Measurements from ENCODE around the gene NECTIN1.

The NECTIN1 gene

DNA sequence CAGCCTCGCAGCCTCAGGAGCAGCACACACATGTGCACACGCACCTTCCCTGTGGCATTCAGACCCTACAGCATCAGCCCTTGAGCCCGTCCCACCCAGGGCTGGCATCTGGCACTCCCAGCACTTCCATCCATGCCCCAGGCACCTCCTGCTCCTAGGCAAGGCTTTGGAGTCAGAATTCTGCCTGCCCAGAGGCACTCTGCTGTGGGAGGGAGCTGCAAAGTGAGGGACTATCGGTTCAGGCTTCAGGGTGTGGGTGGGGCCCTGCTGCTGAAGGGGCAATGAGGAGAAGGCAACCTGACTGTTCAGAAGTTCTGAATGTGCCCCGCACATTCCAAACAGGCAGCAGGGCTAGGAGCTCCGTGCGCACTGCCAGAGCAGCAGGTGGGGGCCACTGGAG lies 39.7 kb downstream of the NECTIN1 start:
- TF ChIP-seq, protein P1, sequence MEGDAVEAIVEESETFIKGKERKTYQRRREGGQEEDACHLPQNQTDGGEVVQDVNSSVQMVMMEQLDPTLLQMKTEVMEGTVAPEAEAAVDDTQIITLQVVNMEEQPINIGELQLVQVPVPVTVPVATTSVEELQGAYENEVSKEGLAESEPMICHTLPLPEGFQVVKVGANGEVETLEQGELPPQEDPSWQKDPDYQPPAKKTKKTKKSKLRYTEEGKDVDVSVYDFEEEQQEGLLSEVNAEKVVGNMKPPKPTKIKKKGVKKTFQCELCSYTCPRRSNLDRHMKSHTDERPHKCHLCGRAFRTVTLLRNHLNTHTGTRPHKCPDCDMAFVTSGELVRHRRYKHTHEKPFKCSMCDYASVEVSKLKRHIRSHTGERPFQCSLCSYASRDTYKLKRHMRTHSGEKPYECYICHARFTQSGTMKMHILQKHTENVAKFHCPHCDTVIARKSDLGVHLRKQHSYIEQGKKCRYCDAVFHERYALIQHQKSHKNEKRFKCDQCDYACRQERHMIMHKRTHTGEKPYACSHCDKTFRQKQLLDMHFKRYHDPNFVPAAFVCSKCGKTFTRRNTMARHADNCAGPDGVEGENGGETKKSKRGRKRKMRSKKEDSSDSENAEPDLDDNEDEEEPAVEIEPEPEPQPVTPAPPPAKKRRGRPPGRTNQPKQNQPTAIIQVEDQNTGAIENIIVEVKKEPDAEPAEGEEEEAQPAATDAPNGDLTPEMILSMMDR (IDR thresholded peaks at IDR 0.05; ENCODE audit: insufficient read depth, low read depth, low read length, missing control alignments), result no peak
- no peak overlapping the region for H3K4me3 ChIP-seq (ENCODE audit: low read length)
- DNase-seq (ENCODE audit: low read depth), result no peak

DNA sequence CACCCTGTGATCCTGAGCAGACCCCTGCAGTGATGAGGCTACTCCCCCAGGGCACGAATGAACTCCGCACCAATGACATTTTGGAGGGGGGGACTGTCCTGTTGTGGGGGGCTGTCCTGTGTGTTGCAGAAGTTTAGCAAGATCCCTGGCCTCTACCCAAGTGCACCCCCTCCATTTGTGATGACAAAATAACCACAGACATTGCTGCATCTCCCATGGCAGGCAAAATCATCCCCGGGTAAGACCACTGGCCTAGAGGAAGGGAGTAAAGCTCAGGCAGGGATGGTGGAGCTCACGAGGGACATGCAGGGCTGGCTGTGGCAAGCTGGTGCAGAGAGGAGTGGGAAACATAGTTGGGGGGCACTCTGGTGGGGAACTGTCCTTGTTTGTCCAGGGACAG lies 40.6 kb downstream of the NECTIN1 start:
- no peak for DNase-seq (ENCODE audit: low read depth)
- TF ChIP-seq, protein P1 (IDR thresholded peaks at IDR 0.05; ENCODE audit: insufficient read depth, low read depth, low read length, missing control alignments), result no peak
- no peak overlapping the region for H3K4me3 ChIP-seq (ENCODE audit: low read length)

DNA sequence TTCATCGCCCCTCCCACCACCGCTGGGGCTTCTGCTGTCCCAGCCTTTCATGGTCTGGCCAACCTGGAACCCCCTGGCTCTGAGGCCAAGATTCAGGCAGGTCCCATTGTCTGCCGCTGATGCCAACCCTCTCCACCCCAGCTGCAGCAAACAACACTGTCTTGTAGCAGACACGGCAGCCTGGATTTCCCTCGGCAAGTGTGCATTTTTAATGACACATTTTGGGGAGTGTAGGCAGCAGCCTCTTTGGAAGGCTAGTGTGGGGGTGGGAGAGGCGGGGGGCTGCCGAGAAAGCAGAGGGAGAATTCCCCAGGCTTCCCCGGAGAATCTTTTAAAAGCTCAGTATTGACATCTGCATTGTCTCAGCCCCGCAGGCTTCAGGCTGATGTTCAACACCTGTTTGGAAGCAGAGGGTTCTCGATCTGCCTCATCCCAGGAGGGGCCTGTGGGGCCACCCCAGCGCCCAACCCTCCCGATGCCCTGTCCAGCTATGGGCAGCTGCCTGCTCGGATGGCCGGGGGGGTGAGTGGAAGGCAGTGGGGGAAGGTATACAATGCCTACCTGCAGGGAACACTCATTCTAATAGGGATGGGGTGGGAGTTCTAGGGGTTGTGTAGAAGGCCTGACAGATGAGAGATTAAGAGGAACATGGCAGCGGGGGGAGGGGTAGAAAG lies 41.5 kb downstream of the NECTIN1 start:
- DNase-seq (ENCODE audit: low read depth), result no peak
- TF ChIP-seq, protein P1 (IDR thresholded peaks at IDR 0.05; ENCODE audit: insufficient read depth, low read depth, low read length, missing control alignments), result no peak
- no peak overlapping the region for H3K4me3 ChIP-seq (ENCODE audit: low read length)

DNA sequence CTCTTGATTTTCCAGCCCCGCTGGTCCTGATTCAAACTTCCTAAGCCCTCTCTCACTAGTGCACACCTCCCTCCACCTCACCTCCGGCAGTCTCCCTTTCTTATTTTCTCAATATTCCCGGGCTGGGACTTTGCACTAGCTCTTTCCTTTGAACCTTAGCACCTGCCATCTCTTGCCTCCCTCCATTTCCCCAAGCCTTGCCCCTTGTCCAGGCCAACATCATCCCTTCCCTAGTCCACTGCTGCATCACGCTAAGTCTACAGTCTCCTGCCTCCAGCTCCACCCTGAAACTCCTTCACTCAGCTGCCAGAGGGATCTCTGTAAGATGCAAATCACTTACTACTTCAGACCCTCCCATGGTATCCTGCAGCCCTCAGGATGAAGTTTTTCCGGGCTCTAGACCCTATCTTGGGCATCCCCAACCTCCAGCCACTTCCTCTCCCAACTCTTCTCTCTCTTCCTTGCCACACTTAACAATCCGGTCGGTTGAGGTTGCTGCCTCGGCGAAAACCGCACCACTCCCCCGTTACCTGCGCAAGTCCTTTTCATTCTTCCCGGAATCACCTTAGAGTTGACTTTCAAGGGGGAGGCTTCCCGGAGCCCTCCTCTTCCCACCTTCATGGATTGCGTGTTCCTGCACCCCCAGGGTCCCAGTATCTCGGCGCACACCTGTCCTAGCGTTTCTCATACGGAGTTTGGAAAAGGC lies 42.7 kb downstream of the NECTIN1 start:
- peak; percentile 65 for DNase-seq (ENCODE audit: low read depth)
- TF ChIP-seq, protein P1 (IDR thresholded peaks at IDR 0.05; ENCODE audit: insufficient read depth, low read depth, low read length, missing control alignments), result no peak
- H3K4me3 ChIP-seq (ENCODE audit: low read length), result no peak overlapping the region

DNA sequence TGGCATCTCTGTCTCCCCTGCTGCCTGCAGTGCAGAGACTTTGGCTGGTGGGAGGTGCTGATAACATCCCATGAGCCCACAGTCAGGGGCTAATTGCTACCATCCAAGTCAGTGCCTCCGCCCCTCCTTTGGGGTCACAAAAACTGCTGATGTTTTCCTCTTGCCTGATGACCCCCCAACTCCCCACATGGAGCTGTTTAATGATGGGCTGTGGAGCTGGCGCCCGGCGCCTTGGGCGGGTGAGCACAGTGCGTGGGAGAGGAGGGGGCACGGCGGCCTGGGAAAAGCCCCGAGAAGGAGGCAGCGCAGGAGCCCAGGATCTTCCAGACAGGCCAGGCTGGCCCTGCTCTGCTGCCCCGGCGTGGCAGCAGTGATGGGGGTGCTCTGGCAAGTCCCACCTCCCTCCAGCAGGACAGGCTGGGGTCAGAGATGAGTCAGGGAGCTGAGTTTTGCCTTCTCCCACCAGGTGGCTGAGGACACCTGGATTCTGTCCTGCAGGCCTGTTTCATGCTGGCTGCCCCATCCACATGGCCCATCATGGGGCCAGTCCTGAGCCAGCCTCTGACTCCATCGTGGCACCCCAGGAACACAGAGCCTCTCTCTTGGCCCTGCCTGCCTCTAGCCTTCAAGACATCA lies 43.8 kb downstream of the NECTIN1 start:
- H3K4me3 ChIP-seq (ENCODE audit: low read length), result no peak overlapping the region
- DNase-seq (ENCODE audit: low read depth), result no peak
- TF ChIP-seq, protein P1 (IDR thresholded peaks at IDR 0.05; ENCODE audit: insufficient read depth, low read depth, low read length, missing control alignments), result peak; percentile 11

DNA sequence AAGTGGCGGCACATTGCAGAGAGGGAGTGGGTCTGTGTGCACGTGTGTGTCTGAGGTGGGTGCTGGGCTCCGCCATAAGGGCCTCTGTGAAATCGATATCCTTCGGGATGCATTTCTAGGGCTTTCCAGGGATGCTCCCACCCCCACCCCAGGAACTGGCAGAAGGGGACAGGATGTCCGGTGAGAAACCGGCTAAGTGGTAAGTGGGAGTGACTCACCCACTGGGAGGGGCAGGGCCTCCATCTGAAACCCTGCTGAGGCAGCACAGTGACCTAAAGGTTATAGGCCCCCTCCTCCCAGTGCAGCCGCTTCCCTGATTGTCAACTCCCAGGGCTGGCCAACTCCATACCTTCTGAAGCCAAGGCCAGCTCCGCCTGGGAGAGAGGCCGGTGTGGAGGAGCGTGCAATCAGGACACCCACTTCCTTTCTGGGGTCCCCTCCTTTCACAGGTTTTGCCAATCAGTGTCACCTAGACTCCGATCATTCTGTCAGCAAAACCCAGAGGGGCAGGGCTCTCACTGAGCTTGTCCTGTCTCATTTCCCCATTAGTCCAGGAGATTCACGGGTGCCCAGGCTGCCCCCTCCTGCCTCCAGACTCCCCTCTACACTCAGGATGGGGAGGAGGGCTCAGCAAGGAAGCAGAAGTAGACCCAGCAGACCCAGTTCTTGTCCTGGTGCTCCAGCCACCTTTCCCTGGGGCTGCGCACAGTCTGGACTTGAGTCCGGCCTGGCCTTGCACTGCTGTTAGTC lies 44.5 kb downstream of the NECTIN1 start:
- DNase-seq (ENCODE audit: low read depth), result peak; percentile 90
- no peak overlapping the region for H3K4me3 ChIP-seq (ENCODE audit: low read length)
- TF ChIP-seq, protein P1 (IDR thresholded peaks at IDR 0.05; ENCODE audit: insufficient read depth, low read depth, low read length, missing control alignments), result no peak

Measured in epithelial cell of esophagus (primary cell).